ENCODE results near the gene KCNJ1. TPM values are rescaled to one million over a fixed set of nuclear protein-coding genes. Genes with fewer than 3 reads are reported as not detected.

KCNJ1 gene
- total and polyA plus RNA-seq, 10 of the 15 experiments (the other 5 are each of a cell fraction or from before 2014, with no cell fraction given): not detected

GRCh38 chr11:128889657-128890213 is 22.6 kb upstream of the KCNJ1 start:
- DNase-seq (ENCODE audit: low read depth, low spot score) (no peak), ATAC-seq (no peak), FAIRE-seq (no peak)
- H3K79me2 ChIP-seq (ENCODE audit: control insufficient read depth, insufficient read depth, low read length): no peaks in the 10 kb centered on the region
- POLR2A ChIA-PET: no interaction called here
- H3K27me3 ChIP-seq (replicated peaks in 1 of 2; ENCODE audit: control insufficient read depth in 2 of 2, insufficient read depth in 2 of 2, low read length in 1 of 2): peaks cover 13 to 14% of the 10 kb centered on the region in 2 experiments
- H3K4me1 ChIP-seq (ENCODE audit: control insufficient read depth, insufficient read depth, low read length): peaks cover 6% of the 10 kb centered on the region
- in situ Hi-C loops (cut with MboI) (loop anchor here (5.0 to 10.0 kb wide), 2 partner anchors 68 to 445 kb away; no protein-coding TSS in a partner anchor), intact Hi-C loops (cut with micrococcal nuclease; ENCODE audit: unreplicated experiment) (no loop called here)
- SMC1A ChIA-PET (ENCODE audit: uncharacterized antibody, unreplicated experiment): interaction anchor here (12.3 kb wide), 1 partner anchor 63 kb away, joined by 249 read pairs; no protein-coding TSS in a partner anchor
- no peak overlapping the region for H3K9ac ChIP-seq (ENCODE audit: control insufficient read depth, insufficient read depth, low read length)
- no TSS peak for BruUV-seq (replicated peaks)
- no peaks in the 10 kb centered on the region for H3K9me3 ChIP-seq (replicated peaks; ENCODE audit: control insufficient read depth, insufficient read depth, low read length)
- 49% methylated on average over 8 of the region's 8 CpGs for WGBS (ENCODE audit: insufficient coverage, insufficient replicate concordance, low lambda C conversion rate, missing lambda C conversion rate)
- no peaks in the 10 kb centered on the region for H3K36me3 ChIP-seq (ENCODE audit: control insufficient read depth in 2 of 2, insufficient read depth in 2 of 2, low read length in 1 of 2)
- no peaks in the 10 kb centered on the region for H4K20me1 ChIP-seq (ENCODE audit: control insufficient read depth, insufficient read depth)
- no peak overlapping the region for H3K27ac ChIP-seq (ENCODE audit: control insufficient read depth, insufficient read depth)
- TF ChIP-seq KAT2A (conservative IDR thresholded peaks at IDR 0.05; ENCODE audit: control insufficient read depth, low read depth, low read length) (no peak), TARDBP (IDR thresholded peaks at IDR 0.05; ENCODE audit: borderline replicate concordance) (no peak), HDAC6 (IDR thresholded peaks at IDR 0.05; ENCODE audit: unreplicated experiment) (no peak)
- no peak overlapping the region for H2AFZ ChIP-seq (ENCODE audit: control insufficient read depth, low read depth, low read length)
- no peak overlapping the region for H3K4me2 ChIP-seq (ENCODE audit: control insufficient read depth, insufficient read depth)
- CTCF ChIA-PET: interaction anchor here (10.8 kb wide), 1 partner anchor 65 kb away, joined by 480 read pairs; no protein-coding TSS in a partner anchor
- no peak overlapping the region for H3K4me3 ChIP-seq
- RAD21 ChIA-PET (ENCODE audit: unreplicated experiment): no interaction called here

- in situ Hi-C loops (cut with MboI): loop anchor here (5.0 to 10.0 kb wide), 2 partner anchors 69 to 446 kb away; no protein-coding TSS in a partner anchor
- BruUV-seq (replicated peaks): no TSS peak
- no peaks in the 10 kb centered on the region for H4K20me1 ChIP-seq (ENCODE audit: control insufficient read depth, insufficient read depth)
- H3K27me3 ChIP-seq (replicated peaks in 1 of 2; ENCODE audit: control insufficient read depth in 2 of 2, insufficient read depth in 2 of 2, low read length in 1 of 2): peaks cover 13 to 14% of the 10 kb centered on the region in 2 experiments
- H3K4me2 ChIP-seq (ENCODE audit: control insufficient read depth, insufficient read depth): no peak overlapping the region
- intact Hi-C loops (cut with micrococcal nuclease; ENCODE audit: unreplicated experiment): no loop called here
- no peaks in the 10 kb centered on the region for H3K9me3 ChIP-seq (replicated peaks; ENCODE audit: control insufficient read depth, insufficient read depth, low read length)
- DNase-seq (ENCODE audit: low read depth, low spot score): no peak
- ChIA-PET SMC1A (ENCODE audit: uncharacterized antibody, unreplicated experiment) (interaction anchor here (0.9 to 12.3 kb wide), 2 partner anchors 16 to 64 kb away, joined by 3 to 249 read pairs; no protein-coding TSS in a partner anchor), RAD21 (ENCODE audit: unreplicated experiment) (interaction anchor here (0.9 kb wide), 1 partner anchor 68 kb away, joined by 5 read pairs; no protein-coding TSS in a partner anchor), POLR2A (no interaction called here), CTCF (interaction anchor here (1.1 to 10.8 kb wide), 4 partner anchors 13 to 718 kb away, joined by 4 to 480 read pairs (median 39); no protein-coding TSS in a partner anchor)
- H3K36me3 ChIP-seq (ENCODE audit: control insufficient read depth in 2 of 2, insufficient read depth in 2 of 2, low read length in 1 of 2): no peaks in the 10 kb centered on the region
- no peak overlapping the region for H3K9ac ChIP-seq (ENCODE audit: control insufficient read depth, insufficient read depth, low read length)
- no peak for FAIRE-seq
- WGBS (ENCODE audit: insufficient coverage, insufficient replicate concordance, low lambda C conversion rate, missing lambda C conversion rate): 47% methylated on average over 15 of the region's 15 CpGs
- no peak overlapping the region for H3K27ac ChIP-seq (ENCODE audit: control insufficient read depth, insufficient read depth)
- no peaks in the 10 kb centered on the region for H3K79me2 ChIP-seq (ENCODE audit: control insufficient read depth, insufficient read depth, low read length)
- no peaks in the 10 kb centered on the region for H3K4me1 ChIP-seq (ENCODE audit: control insufficient read depth, insufficient read depth, low read length)
- TF ChIP-seq FOXK2 (IDR thresholded peaks at IDR 0.05) (no peak), DPF2 (IDR thresholded peaks at IDR 0.05) (0 out of 2 replicates have a peak, but pooled peaks have one; percentile 27)
- no peak overlapping the region for H2AFZ ChIP-seq (ENCODE audit: control insufficient read depth, low read depth, low read length)
- no peak for ATAC-seq
- H3K4me3 ChIP-seq: no peak overlapping the region
Observed at GRCh38 chr11:128888034-128888985, 21.2 kb upstream of the KCNJ1 start.

Data from GM12878 (cell line).